Glutamatergic neuron (in vitro differentiated cells): ENCODE results near the gene CRABP1. TPM values are rescaled to one million over a fixed set of nuclear protein-coding genes. Genes with fewer than 3 reads are reported as not detected.

ENCODE experiments used
- DNase-seq: peaks from one replicate; pipeline ENCODE4 v3.0.0; 2022
- H3K27ac Mint-ChIP-seq: one replicate; pipeline ENCODE4 v1.8.0; 2020; ENCODE audit warnings: mild to moderate bottlenecking, mixed read lengths, inconsistent platforms; ENCODE audit not compliant: unreplicated experiment
- H3K27me3 Mint-ChIP-seq: one replicate; pipeline ENCODE4 v1.8.0; 2020; ENCODE audit warnings: mild to moderate bottlenecking, moderate library complexity, mixed read lengths, inconsistent platforms; ENCODE audit not compliant: unreplicated experiment
- H3K36me3 Mint-ChIP-seq: one replicate; pipeline ENCODE4 v1.8.0; 2020; ENCODE audit warnings: mild to moderate bottlenecking, mixed read lengths, inconsistent platforms; ENCODE audit not compliant: unreplicated experiment
- H3K4me1 Mint-ChIP-seq: one replicate; pipeline ENCODE4 v1.8.0; 2020; ENCODE audit warnings: mild to moderate bottlenecking, low read depth, mixed read lengths, inconsistent platforms; ENCODE audit not compliant: unreplicated experiment
- H3K4me3 Mint-ChIP-seq: one replicate; pipeline ENCODE4 v1.8.0; 2020; ENCODE audit warnings: mild to moderate bottlenecking, mixed read lengths, inconsistent platforms; ENCODE audit not compliant: unreplicated experiment
- H3K9me3 Mint-ChIP-seq: one replicate; pipeline ENCODE4 v1.8.0; 2020; ENCODE audit warnings: mild to moderate bottlenecking, moderate library complexity, mixed read lengths, inconsistent platforms; ENCODE audit not compliant: unreplicated experiment
- CTCF ChIP-seq: fragments of 200-600 bp; sonication (generic); IDR thresholded peaks from one replicate; pipeline ENCODE4 v1.5.0; 2021; ENCODE audit not compliant: partially characterized antibody, unreplicated experiment
- total RNA-seq: library from RNA; stranded (reverse); fragmentation: NEBNext Ultra II Directional; extraction: Animal tissue kit (Norgen Biotek cat#: 25700); gene quantifications from one replicate; pipeline ENCODE4 v1.2.1, GENCODE V29; 2021; ENCODE audit not compliant: unreplicated experiment

CRABP1 gene
- total RNA-seq, 1 donor from 2014 or later: 314 TPM

GRCh38 chr15:78351539-78351938 is 11.4 kb downstream of the CRABP1 start:
- Mint-ChIP-seq H3K9me3 (no peaks in the 10 kb centered on the region), H3K27me3 (peaks cover 2% of the 10 kb centered on the region), H3K27ac (no peak overlapping the region), H3K4me1 (peaks cover 13% of the 10 kb centered on the region), H3K4me3 (no peak overlapping the region), H3K36me3 (no peaks in the 10 kb centered on the region)
- no peak for DNase-seq
- TF ChIP-seq CTCF: no peak

- DNase-seq: no peak
- Mint-ChIP-seq H3K27me3 (peaks cover 2% of the 10 kb centered on the region), H3K4me1 (peaks cover 6% of the 10 kb centered on the region), H3K4me3 (no peak overlapping the region), H3K27ac (no peak overlapping the region), H3K9me3 (no peaks in the 10 kb centered on the region), H3K36me3 (no peaks in the 10 kb centered on the region)
- no peak for TF ChIP-seq CTCF
These were observed 12.9 kb downstream of the CRABP1 start for GRCh38 chr15:78353093-78353492.

DNA sequence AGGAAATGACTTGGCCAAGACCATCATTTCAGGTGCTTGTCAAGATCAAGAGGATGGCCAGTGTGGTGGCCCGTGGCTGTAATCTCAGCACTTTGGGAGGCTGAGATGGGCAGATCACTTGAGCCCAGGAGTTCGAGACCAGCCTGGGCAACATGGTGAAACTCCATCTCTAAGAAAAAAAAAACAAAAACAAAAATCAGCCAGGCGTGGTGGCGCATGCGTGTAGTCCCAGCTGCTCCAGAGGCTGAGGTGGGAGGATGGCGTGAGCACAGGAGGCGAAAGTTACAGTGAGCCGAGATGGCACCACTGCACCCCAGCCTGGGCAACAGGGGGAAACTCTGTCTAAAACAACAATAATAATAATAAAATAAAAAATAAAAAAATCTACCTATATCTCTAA is 15.0 kb downstream of the CRABP1 start:
- H3K36me3 Mint-ChIP-seq: no peaks in the 10 kb centered on the region

GRCh38 chr15:78358102-78358870 is 18.1 kb downstream of the CRABP1 start:
- H3K27ac Mint-ChIP-seq: no peak overlapping the region
- H3K36me3 Mint-ChIP-seq: no peaks in the 10 kb centered on the region
- no peaks in the 10 kb centered on the region for H3K27me3 Mint-ChIP-seq
- DNase-seq: no peak
- peaks cover 12% of the 10 kb centered on the region for H3K4me1 Mint-ChIP-seq
- H3K4me3 Mint-ChIP-seq: no peak overlapping the region
- no peaks in the 10 kb centered on the region for H3K9me3 Mint-ChIP-seq
- no peak for TF ChIP-seq CTCF

More for the DNA sequence above, 15.0 kb downstream of the CRABP1 start:
- H3K4me1 Mint-ChIP-seq: peaks cover 9% of the 10 kb centered on the region
- DNase-seq: no peak
- no peaks in the 10 kb centered on the region for H3K27me3 Mint-ChIP-seq
- no peak for TF ChIP-seq CTCF
- no peak overlapping the region for H3K4me3 Mint-ChIP-seq
- no peak overlapping the region for H3K27ac Mint-ChIP-seq
- H3K9me3 Mint-ChIP-seq: no peaks in the 10 kb centered on the region

DNA sequence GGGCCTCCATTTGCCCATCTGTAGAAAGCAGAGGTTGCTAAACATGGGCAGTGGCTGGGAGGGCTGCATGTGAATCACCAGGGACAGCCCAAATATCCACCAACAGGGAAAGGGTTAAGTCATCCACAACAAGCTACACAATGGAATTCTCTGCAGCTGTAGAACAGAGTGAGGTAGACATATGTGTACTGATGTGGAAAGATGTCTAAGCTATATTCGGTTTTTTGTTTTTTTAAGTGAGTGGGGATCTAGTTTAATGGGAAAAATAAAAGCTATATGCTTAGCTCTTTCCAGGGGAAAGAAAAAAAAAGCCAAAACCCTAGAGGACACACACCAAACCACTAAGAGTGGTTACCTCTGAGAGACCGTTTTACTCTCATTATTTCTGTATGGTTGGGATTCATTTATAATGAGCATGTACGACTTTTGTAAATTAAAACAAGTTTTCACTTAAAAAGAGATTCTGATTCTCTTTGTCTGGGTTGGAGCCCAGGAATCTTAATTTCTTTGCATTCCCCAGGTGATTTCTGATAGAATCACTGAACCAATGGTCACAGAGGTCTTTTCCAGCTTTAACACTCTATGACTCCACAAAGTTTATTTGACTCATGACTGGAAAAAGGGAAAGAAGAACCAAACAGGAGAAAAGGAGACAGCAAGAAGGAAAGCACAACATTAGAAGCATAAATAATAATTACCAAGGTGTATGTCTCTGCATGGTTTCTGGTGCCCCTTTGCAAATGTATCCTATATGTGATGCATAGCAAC is 19.1 kb downstream of the CRABP1 start:
- no peak for TF ChIP-seq CTCF
- Mint-ChIP-seq H3K27ac (no peak overlapping the region), H3K9me3 (no peaks in the 10 kb centered on the region), H3K4me1 (peaks cover 16% of the 10 kb centered on the region), H3K4me3 (no peak overlapping the region), H3K27me3 (no peaks in the 10 kb centered on the region), H3K36me3 (no peaks in the 10 kb centered on the region)
- DNase-seq: no peak
